ENCODE measurements around the gene RBMS3. TPM values are rescaled to one million over a fixed set of nuclear protein-coding genes. Genes with fewer than 3 reads are reported as not detected.

Gene RBMS3
- total RNA-seq, 1 experiment from 2014 or later: not detected

DNA sequence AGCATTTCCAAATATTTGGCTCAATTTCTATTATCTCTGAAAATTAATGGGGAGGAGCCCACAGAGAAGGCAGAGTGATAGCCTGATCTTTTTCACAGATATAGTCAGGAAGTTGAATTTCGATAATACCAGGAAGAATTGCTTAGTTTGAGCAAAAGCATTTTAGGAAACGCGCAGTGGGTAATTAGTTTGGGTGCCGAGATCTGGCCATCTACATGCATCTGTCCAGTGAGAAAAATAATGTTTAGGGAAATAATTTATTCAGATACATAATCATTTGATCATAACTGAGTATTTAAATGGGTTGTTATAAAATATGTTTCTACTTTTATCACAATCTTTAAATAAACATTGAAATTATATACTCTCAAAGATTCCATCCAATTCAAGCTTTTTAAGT is 653.9 kb downstream of the RBMS3 start:
- DNase-seq (ENCODE audit: low spot score): no peak

DNA sequence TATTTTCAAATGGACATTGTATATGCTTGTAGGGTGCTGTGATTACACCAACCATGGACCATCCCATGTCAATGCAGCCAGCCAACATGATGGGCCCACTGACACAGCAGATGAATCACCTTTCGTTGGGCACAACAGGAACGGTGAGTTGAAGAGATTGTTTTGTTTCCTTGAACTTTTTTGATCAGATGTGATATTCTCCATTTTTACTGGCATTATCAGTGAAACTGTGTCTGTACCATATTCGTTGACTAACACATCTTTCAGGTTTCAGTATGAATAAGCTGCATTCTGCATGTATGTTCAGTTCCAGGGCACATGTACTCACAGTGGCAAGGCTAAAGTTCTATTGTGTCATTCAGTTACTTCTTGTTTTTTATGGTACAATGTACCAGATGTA is 655.2 kb downstream of the RBMS3 start:
- DNase-seq (ENCODE audit: low spot score): no peak

DNA sequence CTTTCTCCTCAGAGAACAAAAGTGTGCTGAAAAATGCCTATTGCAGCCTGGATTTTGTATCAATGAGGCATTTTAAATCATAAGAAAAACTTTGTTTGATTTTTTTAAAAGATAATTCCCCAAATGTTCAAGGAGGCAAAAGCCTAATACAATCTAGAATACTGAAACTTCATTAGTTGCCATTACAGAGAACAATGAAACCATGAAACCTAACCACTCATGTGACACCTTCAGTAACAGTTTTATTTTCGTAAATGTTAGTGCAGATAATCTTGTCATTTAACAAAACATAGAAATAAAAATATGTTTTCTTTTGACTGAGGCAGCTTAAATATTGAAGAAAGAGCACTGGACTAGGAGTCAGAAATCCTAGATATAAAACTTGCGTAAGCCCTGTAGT is 655.9 kb downstream of the RBMS3 start:
- no peak for DNase-seq (ENCODE audit: low spot score)

DNA sequence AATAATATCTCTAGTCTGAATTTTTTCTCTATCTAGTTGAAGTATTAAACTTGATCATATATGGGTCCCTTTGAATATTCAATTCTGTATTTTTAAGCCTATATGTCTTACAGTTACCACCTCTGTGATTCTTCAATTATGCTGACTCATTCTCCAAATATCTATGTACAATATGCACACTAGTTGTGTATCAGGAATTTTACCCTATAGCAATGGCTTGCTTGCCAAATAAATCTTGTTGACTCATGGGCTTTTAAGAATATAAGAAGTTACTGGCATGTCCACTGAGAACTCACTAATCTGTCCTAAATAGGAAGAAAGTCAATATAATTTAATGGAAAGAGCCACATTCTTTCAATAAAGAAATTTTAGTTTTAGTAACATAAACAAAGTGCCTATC is 656.3 kb downstream of the RBMS3 start:
- no peak for DNase-seq (ENCODE audit: low spot score)

DNA sequence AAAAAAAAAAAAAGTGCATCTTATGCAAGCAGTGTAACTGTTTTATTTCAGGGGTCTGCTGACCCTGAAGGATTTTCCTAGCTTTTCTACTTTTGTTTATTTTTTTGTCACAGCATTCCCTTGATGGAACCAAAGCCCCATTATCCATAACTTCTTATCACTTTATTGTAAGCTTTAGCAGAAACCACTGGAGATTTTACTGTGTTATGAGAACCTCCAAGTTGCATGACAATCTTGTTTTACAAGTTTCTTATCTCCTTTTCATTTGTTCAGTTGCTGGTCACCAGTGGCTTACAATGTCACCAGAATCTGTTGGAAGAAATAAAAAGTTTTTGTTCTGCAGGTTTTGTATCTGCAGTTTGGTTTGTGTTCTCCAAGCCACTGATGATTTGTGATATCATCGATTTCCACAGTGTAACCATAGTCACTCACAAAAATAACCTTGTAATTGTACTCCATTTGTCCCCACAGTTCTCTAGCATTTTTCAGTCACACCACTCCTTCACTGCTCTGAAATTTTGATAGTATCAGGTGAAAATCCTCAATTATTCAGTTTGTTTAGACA is 660.0 kb downstream of the RBMS3 start:
- DNase-seq (ENCODE audit: low spot score): no peak

DNA sequence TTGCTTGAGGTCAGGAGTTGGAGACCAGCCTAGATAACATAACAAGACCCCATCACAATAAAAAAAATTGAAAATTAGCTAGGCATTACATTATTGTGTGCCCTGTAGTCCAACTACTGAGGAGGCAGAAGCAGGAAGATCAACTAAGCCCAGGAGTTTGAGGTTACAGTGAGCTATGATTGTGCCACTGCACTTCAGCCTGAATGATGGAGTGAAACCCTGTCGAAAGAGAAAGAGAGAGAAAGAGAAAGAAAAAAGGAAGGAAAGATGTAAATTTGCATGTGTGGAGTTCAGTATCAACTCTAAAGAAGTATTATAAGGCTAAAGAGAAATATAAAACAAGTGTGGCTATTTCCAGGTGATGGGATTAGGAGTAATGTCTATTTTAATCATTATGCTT is 661.4 kb downstream of the RBMS3 start:
- DNase-seq (ENCODE audit: low spot score): no peak

DNA sequence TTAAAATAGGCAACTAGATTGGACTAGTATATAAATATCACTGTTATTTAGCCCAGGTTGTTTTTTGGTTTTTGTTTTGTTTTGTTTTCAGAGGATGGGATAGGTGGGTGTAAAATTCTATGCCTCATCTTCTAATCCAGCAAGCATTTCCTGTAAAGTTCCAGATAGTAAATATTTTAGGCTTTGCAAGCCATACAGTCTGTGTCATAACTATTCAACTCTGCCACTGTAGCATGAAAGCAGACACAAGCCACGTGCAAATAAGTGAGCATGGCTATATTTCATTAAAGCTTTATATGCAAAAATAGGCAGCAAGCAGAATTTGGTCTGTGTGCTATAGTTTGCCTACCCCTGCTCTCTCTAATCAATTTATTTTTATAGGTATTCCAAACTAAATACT is 668.3 kb downstream of the RBMS3 start:
- DNase-seq (ENCODE audit: low spot score): no peak

DNA sequence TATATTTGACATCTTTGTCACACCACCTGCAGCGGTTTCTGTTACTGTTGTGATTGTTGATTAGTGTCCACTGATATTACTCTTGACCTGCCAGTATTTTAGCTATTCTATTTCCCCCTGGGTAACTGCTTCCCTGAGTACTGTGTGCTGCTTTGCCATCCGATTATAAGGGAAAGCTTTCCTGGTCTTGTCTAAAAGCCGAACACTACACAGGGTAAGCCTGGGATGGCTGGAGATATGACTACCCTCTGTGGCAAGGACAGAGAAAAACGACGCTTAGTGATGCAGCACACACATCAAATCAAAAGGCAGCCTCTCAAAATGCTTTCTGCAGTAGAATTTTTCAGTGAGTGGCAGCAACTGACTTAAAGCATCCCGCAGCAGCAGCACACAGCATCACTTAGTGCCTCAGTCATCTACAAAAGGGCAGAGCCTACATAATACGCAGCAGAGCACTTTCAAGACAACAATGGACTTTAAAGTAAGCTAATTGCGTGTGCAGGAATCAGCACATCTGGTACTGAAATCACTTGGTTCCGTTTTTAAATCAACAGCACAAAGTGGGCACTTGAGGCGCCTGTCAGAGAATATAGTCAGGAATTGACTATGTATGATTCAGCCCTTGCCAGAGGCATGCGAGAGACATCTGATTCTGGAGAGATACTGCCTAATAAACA is 669.2 kb downstream of the RBMS3 start:
- no peak for DNase-seq (ENCODE audit: low spot score)

DNA sequence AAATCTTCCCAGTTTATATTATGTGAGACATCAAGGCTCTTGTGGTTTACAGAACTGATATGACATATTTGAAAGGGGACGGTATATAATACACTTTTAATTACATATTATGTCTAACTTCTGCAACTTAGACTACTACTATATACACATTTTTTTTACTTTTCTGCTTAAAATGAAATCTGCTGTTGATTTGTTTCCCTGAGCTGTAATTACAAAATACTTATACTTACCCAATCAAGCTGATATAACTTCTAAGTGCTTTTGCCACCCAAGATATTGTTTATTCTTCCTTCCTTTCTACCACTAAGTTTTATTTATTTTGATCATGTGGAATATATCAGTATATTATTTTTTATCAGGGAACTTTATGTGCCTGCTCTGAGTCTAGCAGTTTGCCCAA is 671.6 kb downstream of the RBMS3 start:
- DNase-seq (ENCODE audit: low spot score): no peak

DNA sequence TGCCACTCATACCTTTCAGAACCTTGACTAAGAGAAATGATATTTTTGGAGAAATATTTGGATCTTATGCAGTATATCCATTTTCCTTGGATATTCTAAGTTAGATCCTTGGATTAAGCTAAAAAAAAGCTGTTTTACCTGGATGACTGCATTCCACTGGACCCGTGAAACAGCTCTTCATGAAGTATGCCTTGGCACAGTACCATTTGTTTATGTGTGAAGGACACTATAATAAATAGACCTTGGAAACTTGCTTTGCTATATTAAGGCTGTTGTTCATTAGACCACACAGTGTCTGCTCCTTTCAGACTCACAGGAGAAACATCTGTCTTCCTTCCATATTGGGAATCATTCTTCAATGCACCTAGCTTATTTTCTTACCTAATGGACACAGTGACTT is 674.5 kb downstream of the RBMS3 start:
- DNase-seq (ENCODE audit: low spot score): no peak

DNA sequence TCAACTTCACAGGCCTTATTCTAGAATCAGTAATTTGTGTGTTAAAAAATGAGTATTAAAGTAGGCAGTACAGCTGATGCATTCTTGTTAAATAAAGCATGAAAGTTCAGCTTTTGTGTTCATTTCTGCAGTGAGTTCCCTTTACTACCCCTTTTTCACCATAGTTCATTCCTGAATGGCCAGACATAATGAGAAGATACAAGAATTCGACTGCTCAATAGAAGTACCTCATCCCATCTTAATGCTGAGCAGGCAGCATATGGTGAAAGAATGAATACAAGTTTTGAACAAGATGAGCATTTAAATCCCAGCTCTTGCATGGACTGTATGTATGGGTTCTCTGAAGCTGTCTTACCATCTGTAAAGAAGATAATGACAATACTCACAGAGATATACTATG is 677.9 kb downstream of the RBMS3 start:
- no peak for DNase-seq (ENCODE audit: low spot score)

DNA sequence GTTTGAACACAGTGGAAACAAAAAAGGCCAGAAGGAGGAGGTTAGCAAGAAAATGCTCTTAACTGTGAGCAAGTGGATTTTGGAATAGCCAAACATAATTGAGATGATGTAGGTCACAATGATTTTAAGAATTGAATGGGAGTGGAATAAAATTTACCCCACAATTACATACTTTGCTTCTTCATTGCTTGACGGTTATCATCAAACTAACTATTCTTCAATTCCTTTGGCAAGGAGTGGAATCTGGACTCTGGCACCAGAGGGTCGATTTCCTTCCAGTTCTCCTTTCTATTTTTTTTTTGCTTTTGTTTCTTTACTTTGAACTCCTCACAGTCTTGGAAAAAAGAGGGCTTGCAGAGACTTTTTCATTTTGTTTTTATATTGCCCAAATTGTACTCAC is 691.0 kb downstream of the RBMS3 start:
- no peak for DNase-seq (ENCODE audit: low spot score)

DNA sequence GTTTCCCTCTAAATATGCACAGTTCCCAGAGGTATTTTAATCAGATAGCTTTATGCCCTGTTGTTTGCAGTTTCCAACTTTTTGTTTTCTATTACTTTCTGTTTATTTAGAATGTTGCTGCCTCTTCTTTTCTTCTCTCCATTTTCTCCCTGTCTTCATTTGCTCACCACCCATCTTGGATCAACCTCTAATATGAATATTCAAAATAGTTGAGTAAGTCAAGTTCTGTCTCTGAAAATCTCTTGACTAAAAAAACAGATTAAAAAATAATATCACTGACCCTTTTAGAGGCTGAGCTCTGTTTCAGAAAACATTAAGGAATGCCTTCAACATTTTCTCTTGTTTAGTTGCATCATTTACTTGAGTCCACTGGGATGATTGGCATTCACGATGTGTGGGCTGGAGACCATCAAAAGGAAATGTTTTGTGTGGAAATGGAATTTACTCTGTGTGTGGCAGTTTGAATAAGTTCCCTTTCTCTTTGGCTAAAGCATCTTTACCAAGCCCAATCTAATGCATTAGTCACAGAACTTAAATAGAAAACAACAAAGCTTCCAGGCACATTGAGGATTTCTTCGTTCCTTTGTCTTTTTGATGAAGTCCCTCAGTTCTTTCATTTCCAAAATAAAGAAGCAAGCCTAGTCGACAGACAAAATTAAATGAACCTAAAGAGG is 691.6 kb downstream of the RBMS3 start:
- no peak for DNase-seq (ENCODE audit: low spot score)

DNA sequence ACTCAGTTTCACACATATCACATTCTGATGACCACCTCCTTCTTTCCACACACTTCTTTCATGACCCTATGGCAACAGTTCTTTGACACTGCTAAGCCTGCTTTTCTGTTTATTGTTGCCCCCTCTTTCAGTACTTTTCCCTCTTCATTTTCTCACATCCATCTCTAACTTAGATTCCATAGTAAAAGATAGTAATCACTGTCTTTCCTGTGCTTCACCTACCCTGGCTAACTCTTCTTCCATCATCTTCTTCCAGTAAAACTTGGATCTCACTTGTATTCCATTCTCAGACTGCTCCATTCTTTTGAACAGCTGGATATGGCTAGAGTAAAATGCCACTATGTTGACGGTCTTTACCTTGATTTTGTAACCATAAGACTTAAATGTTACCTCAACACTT is 692.9 kb downstream of the RBMS3 start:
- no peak for DNase-seq (ENCODE audit: low spot score)

DNA sequence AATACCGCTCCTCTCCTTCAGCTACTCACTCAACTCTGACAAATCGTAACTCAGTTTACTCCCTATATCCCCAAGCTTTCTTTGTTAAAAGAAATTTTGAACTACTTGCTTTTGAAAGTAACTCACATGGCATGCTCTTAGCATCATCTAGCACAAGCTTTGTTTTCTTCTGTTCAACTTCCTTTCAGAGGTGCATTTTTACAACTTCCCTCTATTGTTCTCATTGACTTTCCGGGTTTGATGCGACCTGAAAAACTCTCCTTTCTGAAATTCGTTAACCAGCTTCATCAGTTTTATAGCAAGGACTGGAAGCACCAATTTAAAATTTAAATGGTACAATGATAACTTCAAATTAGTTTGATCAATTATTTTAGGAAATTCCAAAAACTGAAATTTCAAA is 696.0 kb downstream of the RBMS3 start:
- DNase-seq (ENCODE audit: low spot score): no peak

DNA sequence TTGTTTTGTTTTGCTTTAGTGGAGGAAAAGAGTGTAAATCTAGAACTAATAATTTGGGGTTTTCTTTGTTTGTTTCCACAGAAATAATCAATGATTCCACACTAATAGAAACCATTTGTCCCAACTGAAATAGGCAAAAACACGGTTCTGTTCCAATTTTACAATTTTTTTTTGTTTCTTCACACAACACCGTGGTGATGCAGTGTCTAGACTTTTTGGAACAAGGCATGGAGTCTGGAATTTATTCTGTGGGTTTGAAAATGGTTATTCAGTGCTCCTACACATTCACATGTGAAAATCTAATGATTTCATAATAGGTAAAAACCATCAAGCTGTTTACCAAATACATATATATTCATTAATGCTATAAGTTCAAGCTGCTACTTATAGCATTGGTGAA is 696.5 kb downstream of the RBMS3 start:
- no peak for DNase-seq (ENCODE audit: low spot score)

DNA sequence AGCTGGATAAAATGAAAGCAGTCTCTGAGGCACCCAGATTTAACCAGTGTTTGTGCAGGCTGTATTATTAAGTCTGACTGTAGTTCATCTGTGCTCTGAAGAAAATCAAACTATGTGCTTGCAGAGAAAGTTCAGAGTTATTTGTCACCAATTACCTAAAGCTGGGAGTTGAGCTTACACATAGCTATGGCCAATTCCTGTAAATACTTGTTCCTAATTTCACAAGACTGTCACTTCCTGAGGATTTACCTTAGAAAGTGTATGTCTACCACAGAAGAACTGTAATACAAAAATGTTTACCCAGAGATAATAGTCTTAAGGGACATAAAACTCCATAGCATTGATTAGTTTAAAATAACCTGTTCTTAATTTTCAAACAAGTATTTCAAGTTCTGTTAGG is 697.2 kb downstream of the RBMS3 start:
- DNase-seq (ENCODE audit: low spot score): no peak

DNA sequence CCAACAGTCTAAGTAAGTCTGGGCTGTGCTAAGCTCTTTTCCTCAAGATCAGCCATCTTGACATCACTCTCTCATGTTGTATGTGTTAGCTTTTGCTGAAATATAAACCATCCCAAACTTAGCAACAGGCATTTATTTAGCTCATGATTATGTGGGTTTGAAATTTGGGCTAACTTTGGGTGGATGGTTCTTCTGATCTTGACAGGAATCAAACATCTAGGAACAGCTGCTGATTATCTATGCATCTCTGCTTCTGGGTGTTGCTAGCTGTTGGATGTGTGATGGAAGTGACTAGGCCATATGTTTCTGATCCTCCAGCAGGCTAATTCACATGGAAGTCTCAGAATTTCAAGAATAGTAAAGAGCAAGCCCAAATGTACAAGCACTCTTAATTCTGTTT is 710.3 kb downstream of the RBMS3 start:
- no peak for DNase-seq (ENCODE audit: low spot score)

DNA sequence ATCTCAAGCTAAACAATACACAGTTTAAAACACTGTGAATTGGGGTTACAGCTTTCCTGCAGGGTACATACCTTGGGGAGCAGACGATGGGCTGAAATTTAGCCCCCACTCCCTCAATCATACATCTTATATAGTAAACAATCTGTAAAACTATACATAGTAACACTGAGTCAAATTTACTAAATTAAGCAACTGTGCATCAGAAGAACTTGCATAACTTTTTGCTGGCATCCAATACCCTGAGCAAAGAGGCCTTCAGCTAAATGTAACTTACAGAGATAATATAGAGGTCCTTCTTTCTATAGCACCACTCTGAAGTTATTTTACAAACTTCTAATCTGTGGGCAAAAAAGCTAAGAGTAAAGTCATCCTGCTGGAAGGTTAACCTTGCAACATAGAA is 721.9 kb downstream of the RBMS3 start:
- no peak for DNase-seq (ENCODE audit: low spot score)

DNA sequence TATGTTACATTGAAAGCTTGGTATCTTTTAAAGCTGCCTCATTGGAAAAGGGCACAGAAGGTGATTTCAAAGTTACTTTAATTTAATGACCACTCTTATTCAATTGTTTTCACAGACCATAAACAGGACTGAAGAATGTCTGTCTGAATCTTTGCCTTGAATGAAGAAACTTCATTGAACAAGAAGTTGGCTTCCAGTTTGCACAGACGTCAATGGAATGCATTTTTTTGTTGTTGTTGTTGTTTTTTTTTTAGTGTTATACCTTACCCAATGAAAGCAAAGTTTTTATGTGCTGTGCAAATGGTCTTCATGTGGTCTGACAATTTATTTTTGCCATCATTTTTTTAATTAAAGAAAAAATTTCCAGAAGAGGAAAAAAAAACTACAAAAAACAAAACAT is 722.9 kb downstream of the RBMS3 start:
- DNase-seq (ENCODE audit: low spot score): no peak

DNA sequence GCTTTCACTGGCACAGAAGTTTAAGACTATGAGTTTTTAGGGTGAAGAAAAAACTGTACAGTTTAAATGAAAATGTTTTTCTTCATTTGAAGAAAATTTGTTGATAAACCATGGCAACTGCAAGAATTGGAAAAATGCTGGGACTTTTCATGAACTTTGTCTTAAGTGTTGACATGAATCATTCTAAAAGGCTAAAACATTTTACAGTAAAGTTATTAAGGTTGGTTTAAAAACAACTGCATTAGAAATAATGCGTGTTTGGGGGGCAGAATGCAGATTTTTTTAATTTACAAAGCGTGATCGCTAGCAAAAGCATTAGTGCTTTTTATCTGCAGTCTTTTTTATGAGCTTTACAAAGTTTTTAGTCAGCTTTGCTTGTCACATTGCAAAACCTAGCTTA is 723.6 kb downstream of the RBMS3 start:
- DNase-seq (ENCODE audit: low spot score): no peak

DNA sequence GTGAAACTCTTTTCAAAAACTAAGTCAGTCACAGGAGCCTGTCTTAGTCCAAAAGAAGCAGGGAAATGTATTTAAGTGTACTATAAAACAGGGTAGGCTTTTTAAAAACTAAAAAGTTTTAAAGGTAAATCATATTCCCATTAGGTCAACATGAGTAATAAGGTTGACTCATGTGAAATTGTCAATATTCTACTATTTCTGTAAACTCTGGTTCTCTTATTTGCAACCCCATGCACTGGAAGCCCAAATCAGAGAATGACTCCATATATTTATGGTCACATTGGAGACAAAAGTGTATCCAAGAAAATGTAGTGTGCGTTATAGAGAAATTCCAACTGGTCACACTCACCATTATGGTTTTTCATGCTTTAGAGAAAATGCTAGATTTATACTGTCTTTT is 725.2 kb downstream of the RBMS3 start:
- no peak for DNase-seq (ENCODE audit: low spot score)

DNA sequence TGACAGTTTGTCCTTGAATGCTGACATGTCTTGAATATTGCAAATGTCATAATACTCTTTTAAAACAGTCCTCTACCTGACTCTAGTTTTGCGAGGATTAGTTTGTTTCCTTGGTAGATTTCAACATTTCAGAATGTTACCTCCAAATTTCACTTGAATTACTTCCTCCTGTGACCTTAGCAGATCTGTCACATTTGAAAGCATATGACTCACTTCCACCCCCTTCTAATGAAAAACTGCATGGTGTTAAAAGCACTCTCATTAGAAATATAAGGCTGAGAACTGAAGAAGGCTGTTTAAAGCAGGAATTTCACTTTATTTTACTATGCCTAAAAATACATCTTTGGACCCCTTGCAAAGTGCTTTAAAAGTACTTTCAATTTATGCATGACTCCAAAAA is 726.8 kb downstream of the RBMS3 start:
- DNase-seq (ENCODE audit: low spot score): no peak
